Loucy (cell line): ENCODE data around the gene GRAMD4.

Source experiments
- CTCF ChIP-seq: fragments of 200-600 bp; sonication (generic); conservative IDR thresholded peaks from 2 replicates; pipeline ENCODE4 v1.5.1; 2014; ENCODE audit warnings: mild to moderate bottlenecking, antibody characterized with exemption, low read length
- EZH2phosphoT487 ChIP-seq: fragments of 200-600 bp; IDR thresholded peaks from 2 replicates; pipeline ENCODE4 v1.6.1; 2018; ENCODE audit warnings: antibody characterized with exemption, mild to moderate bottlenecking, moderate library complexity, borderline replicate concordance

- TF ChIP-seq CTCF, result no peak
- TF ChIP-seq EZH2phosphoT487, result no peak
These were observed 43.4 kb downstream of the GRAMD4 start for GRCh38 chr22:46663436-46664100.
